GM21423 (cell line): ENCODE results near the gene NCAPD2.

ENCODE experiments used
- ATAC-seq: cut with Tn5 transposase; IDR thresholded peaks from one replicate; pipeline ENCODE4 v1.9.1; 2021; ENCODE audit warnings: mild to moderate bottlenecking, moderate library complexity; ENCODE audit not compliant: unreplicated experiment

NCAPD2 gene

GRCh38 chr12:6569312-6569711, 75.4 kb downstream of the NCAPD2 start:
- no peak for ATAC-seq

DNA sequence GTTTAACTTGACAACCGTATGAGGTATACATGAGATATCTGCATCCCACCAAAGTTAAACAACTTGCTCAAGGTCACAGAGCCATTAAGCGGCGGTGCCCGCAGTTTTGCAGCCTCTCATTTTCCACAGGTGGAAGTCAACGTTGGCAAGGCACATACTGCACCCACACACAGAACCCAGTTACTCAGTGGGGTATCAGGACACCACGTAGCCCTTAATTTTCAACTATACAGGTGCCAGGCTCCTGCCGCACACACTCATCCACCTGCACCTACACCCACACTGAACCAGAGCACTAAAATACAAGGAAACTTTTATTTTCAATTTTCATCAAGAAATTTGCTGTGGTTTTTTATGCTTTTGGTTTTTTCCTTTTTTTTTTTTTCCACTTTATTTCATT, 75.9 kb downstream of the NCAPD2 start:
- ATAC-seq: no peak

DNA sequence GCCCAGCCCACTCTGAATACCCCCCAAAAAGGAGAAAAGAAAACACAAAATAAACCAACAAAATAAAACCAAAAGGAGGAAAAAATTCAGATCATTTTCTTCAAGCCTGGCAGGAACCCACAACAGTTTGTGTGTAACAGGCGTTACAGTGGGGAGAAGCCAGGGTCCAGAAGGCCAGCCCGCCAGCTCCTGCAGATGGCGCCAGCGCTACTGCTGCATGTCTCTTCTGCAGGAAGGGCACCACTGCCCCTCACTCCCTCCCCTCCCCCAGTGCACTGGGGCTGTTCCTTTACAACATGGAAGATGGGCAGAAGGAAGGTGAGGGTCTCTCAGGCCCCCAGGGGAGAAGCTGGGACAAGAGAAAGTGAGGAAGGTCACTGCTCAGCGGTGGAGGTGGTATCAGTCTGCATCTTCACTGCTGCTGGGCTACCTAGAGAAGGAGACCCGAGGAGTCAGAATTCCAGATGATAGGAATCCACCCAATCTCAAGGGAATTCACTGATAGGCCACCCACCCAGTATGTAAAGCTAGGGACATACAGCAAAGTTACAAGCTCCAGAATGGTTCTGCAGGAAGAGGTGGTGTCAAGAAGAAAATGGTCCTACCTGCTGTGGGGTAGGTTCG, 76.5 kb downstream of the NCAPD2 start:
- no peak for ATAC-seq

DNA sequence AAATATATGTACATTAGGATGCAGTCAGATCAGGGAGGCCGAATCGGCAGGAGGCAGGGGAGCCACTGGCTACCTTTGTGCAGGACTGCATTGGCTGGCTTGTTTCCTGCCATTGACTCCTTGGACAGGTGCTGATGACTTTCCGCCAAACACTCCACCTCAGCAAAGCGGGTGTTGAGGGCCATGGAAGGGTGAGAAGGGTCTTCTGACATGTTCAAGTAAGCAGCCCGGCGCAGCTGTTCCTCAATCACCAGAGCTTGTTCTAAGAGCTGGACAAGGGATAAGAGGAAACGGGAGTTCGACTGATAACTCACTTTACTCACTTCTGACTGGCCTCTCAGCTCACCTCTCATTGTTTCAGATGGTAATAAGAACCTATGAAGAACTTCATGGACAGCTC, 79.1 kb downstream of the NCAPD2 start:
- ATAC-seq: no peak

GRCh38 chr12:6574576-6575295, 80.8 kb downstream of the NCAPD2 start:
- ATAC-seq: no peak

DNA sequence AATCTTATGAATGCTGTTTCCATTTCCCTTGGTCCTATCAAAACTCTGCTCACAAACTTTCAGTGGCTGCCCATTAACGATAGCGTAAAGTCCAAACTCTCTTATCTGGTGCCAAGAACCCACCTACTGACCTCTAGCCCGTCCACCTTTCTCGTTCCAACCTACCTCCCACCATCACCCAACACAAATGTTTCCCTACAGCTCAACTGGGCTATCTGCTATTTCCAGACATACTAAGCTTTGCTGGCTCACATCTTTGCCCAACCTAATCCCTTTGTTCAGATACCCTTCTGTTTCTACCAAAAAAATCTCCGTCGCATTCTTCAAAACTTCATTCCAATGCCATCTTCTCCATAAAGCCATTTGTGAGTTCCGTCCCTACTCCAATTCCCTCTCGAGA, 81.7 kb downstream of the NCAPD2 start:
- ATAC-seq: no peak
